SK-N-SH treated with all-trans-retinoic acid at 6 μM for 48 hours (cell line): ENCODE results near the gene PDGFA.

Experiments
- ATAC-seq: fragments of 200-7000 bp; cut with Tn5 transposase; 3 replicates; pipeline ENCODE4 v1.9.1; 2020; ENCODE audit warnings: mild to moderate bottlenecking, moderate library complexity
- ARNTL ChIP-seq: fragments of 450-650 bp; formaldehyde crosslinking; IDR thresholded peaks from 2 replicates; pipeline ENCODE4 v1.5.0; 2020; ENCODE audit warnings: low read depth, mild to moderate bottlenecking, moderate library complexity, borderline replicate concordance
- BACH2 ChIP-seq: fragments of 250-450 bp; sonication (Bioruptor Pico); IDR thresholded peaks from 2 replicates; pipeline ENCODE4 v1.9.0; 2021; ENCODE audit warnings: mild to moderate bottlenecking, borderline replicate concordance
- CREB5 ChIP-seq: fragments of 250-450 bp; sonication (Bioruptor Pico); IDR thresholded peaks from 2 replicates; pipeline ENCODE4 v1.5.1; 2020; ENCODE audit warnings: low read depth, mild to moderate bottlenecking, moderate library complexity
- CSDC2 ChIP-seq: fragments of 250-450 bp; sonication (Bioruptor Pico); IDR thresholded peaks from 2 replicates; pipeline ENCODE4 v1.5.0; 2020; ENCODE audit warnings: mild to moderate bottlenecking, moderate library complexity
- CSRNP3 ChIP-seq: fragments of 250-450 bp; sonication (Bioruptor Pico); IDR thresholded peaks from 2 replicates; pipeline ENCODE4 v1.5.1; 2021; ENCODE audit warnings: mild to moderate bottlenecking, moderate library complexity
- ISL1 ChIP-seq: fragments of 250-450 bp; sonication (Bioruptor Pico); IDR thresholded peaks from 2 replicates; pipeline ENCODE4 v2.1.2; 2022; ENCODE audit warnings: mild to moderate bottlenecking, moderate library complexity
- OSR1 ChIP-seq: fragments of 250-450 bp; sonication (Bioruptor Pico); IDR thresholded peaks from 2 replicates; pipeline ENCODE4 v1.8.0; 2022; ENCODE audit warnings: moderate library complexity, mild to moderate bottlenecking, inconsistent platforms
- PATZ1 ChIP-seq: fragments of 250-450 bp; sonication (Bioruptor Pico); IDR thresholded peaks from 2 replicates; pipeline ENCODE4 v1.8.0; 2020; ENCODE audit warnings: mild to moderate bottlenecking, moderate library complexity, borderline replicate concordance
- POU6F1 ChIP-seq: fragments of 250-450 bp; sonication (Bioruptor Pico); IDR thresholded peaks from 2 replicates; pipeline ENCODE4 v1.8.0; 2021; ENCODE audit warnings: low read depth, mild to moderate bottlenecking, moderate library complexity, borderline replicate concordance
- PPARA ChIP-seq: fragments of 250-450 bp; sonication (Bioruptor Pico); IDR thresholded peaks from 2 replicates; pipeline ENCODE4 v1.5.0; 2020; ENCODE audit warnings: mild to moderate bottlenecking, borderline replicate concordance
- RARB ChIP-seq: fragments of 250-450 bp; sonication (Bioruptor Pico); IDR thresholded peaks from 2 replicates; pipeline ENCODE4 v1.8.0; 2021; ENCODE audit warnings: mild to moderate bottlenecking, moderate library complexity
- SNAI2 ChIP-seq: fragments of 250-450 bp; sonication (Bioruptor Pico); IDR thresholded peaks from 2 replicates; pipeline ENCODE4 v1.5.0; 2020; ENCODE audit warnings: mild to moderate bottlenecking, moderate library complexity
- TCF4 ChIP-seq: fragments of 250-450 bp; sonication (Bioruptor Pico); IDR thresholded peaks from 2 replicates; pipeline ENCODE4 v1.8.0; 2021; ENCODE audit warnings: mild to moderate bottlenecking, moderate library complexity, borderline replicate concordance
- TSHZ2 ChIP-seq: fragments of 250-450 bp; sonication (Bioruptor Pico); IDR thresholded peaks from 2 replicates; pipeline ENCODE4 v1.5.0; 2020; ENCODE audit warnings: mild to moderate bottlenecking, moderate library complexity
- ZC3H10 ChIP-seq: fragments of 250-450 bp; sonication (Bioruptor Pico); IDR thresholded peaks from 2 replicates; pipeline ENCODE4 v1.5.1; 2021; ENCODE audit warnings: mild to moderate bottlenecking, moderate library complexity
- ZFP3 ChIP-seq: fragments of 250-450 bp; sonication (Bioruptor Pico); IDR thresholded peaks from 2 replicates; pipeline ENCODE4 v1.5.0; 2020; ENCODE audit warnings: mild to moderate bottlenecking, moderate library complexity
- ZFP30 ChIP-seq: fragments of 450-650 bp; formaldehyde crosslinking; IDR thresholded peaks from 2 replicates; pipeline ENCODE4 v1.5.0; 2022; ENCODE audit warnings: mild to moderate bottlenecking, moderate library complexity
- ZNF565 ChIP-seq: fragments of 450-650 bp; formaldehyde crosslinking; conservative IDR thresholded peaks from 2 replicates; pipeline ENCODE4 v1.5.0; 2020; ENCODE audit warnings: low read depth, mild to moderate bottlenecking, moderate library complexity
- ZNF70 ChIP-seq: fragments of 450-650 bp; formaldehyde crosslinking; IDR thresholded peaks from 2 replicates; pipeline ENCODE4 v1.5.0; 2020; ENCODE audit warnings: mild to moderate bottlenecking, moderate library complexity
- ZNF8 ChIP-seq: fragments of 450-650 bp; formaldehyde crosslinking; IDR thresholded peaks from 2 replicates; pipeline ENCODE4 v1.5.0; 2020; ENCODE audit warnings: mild to moderate bottlenecking, moderate library complexity

Gene PDGFA

GRCh38 chr7:542131-542712 lies 22.6 kb upstream of the PDGFA start:
- TF ChIP-seq SNAI2 (CRISPR knock-in tag) (no peak), ZFP3 (CRISPR knock-in tag) (no peak), ISL1 (no peak), OSR1 (CRISPR knock-in tag) (no peak), CREB5 (CRISPR knock-in tag) (no peak), PATZ1 (CRISPR knock-in tag) (no peak), RARB (CRISPR knock-in tag) (no peak), BACH2 (CRISPR knock-in tag) (no peak), ZC3H10 (no peak), ZFP30 (CRISPR knock-in tag) (no peak), ZNF8 (CRISPR knock-in tag) (no peak), CSRNP3 (CRISPR knock-in tag) (no peak)
- ATAC-seq: no peak

GRCh38 chr7:541661-542060 lies 22.0 kb upstream of the PDGFA start:
- ATAC-seq: no peak
- TF ChIP-seq ISL1: no peak
- TF ChIP-seq POU6F1: no peak
- TF ChIP-seq RARB (CRISPR knock-in tag): no peak
- TF ChIP-seq PATZ1 (CRISPR knock-in tag): no peak
- TF ChIP-seq ZFP30 (CRISPR knock-in tag): no peak
- TF ChIP-seq ZNF70 (CRISPR knock-in tag): no peak
- TF ChIP-seq OSR1 (CRISPR knock-in tag): no peak
- no peak for TF ChIP-seq TCF4 (CRISPR knock-in tag)
- no peak for TF ChIP-seq ARNTL (CRISPR knock-in tag)
- no peak for TF ChIP-seq CSDC2 (CRISPR knock-in tag)
- TF ChIP-seq TSHZ2 (CRISPR knock-in tag): no peak

- no peak for ATAC-seq
- TF ChIP-seq SNAI2 (CRISPR knock-in tag) (no peak), ARNTL (CRISPR knock-in tag) (no peak), RARB (CRISPR knock-in tag) (no peak), PATZ1 (CRISPR knock-in tag) (no peak), BACH2 (CRISPR knock-in tag) (no peak), CREB5 (CRISPR knock-in tag) (no peak), TCF4 (CRISPR knock-in tag) (no peak), ZNF565 (no peak), ZNF70 (CRISPR knock-in tag) (no peak), PPARA (CRISPR knock-in tag) (no peak)
Measured at GRCh38 chr7:540997-541396, 21.4 kb upstream of the PDGFA start.
